Gastrocnemius medialis (tissue), 4 donors: ENCODE results near the gene IQUB. TPM values are rescaled to one million over a fixed set of nuclear protein-coding genes. Genes with fewer than 3 reads are reported as not detected.
A peak's percentile ranks its signal among the peaks of the same experiment; 100 is the strongest.

Experiments
- ATAC-seq, 2 donors: fragments of 150-250 bp; one replicate each; pipeline ENCODE4 v1.9.1; 2016
- DNase-seq, 2 donors: peaks; one replicate each; pipeline ENCODE4 v3.0.0-alpha.2; 2019
- H3K27ac ChIP-seq, 4 donors: fragments of 200-600 bp; sonication (generic); 1 replicate in 1 of 4; 2 replicates in 3 of 4; pipeline ENCODE4 v1.5.1; 2016 to 2018; ENCODE audit warnings: mild to moderate bottlenecking in 2 of 4, moderate library complexity in 1 of 4
- H3K27me3 ChIP-seq, 3 donors: fragments of 200-600 bp; sonication (generic) in 2 of 3; 1 replicate in 1 of 3; 2 replicates in 2 of 3; pipeline versions ENCODE4 v1.5.1 to v1.6.0; 2016 to 2019; ENCODE audit warnings: mild to moderate bottlenecking in 1 of 3, moderate library complexity in 1 of 3
- H3K36me3 ChIP-seq, 2 donors: fragments of 200-600 bp; sonication (generic) in 1 of 2; one replicate each; pipeline ENCODE4 v1.5.1; 2017 to 2018
- H3K4me1 ChIP-seq, 2 donors: fragments of 200-600 bp; sonication (generic) in 1 of 2; one replicate each; pipeline ENCODE4 v1.5.1; 2016 to 2017; ENCODE audit warnings: mild to moderate bottlenecking in 2 of 2
- H3K4me3 ChIP-seq, 4 donors: fragments of 200-600 bp; sonication (generic) in 3 of 4; 1 replicate in 1 of 4; 2 replicates in 3 of 4; pipeline ENCODE4 v1.5.1; 2016 to 2019; ENCODE audit warnings: mild to moderate bottlenecking in 2 of 4
- H3K9me3 ChIP-seq, 3 donors: fragments of 200-600 bp; sonication (generic) in 2 of 3; 1 replicate in 1 of 3; 2 replicates in 2 of 3; pipeline ENCODE4 v1.5.1; 2016 to 2019
- POLR2A ChIP-seq, 2 donors: fragments of 450-650 bp; IDR thresholded peaks; one replicate each; pipeline ENCODE4 v1.6.1; 2017; ENCODE audit warnings: antibody characterized with exemption in 2 of 2, mild to moderate bottlenecking in 2 of 2, moderate library complexity in 2 of 2
- in situ Hi-C, 4 donors: fragments of 200-750 bp; cut with MboI; loops; one replicate each; pipeline versions ENCODE4 v1.15.0 to v1.8.0; 2017; ENCODE audit warnings: low sequenced_read_pairs in 4 of 4
- intact Hi-C: fragments of 100-400 bp; cut with DNase I; formaldehyde crosslinking; loops from one replicate; pipeline ENCODE4 v1.15.1; 2023; ENCODE audit warnings: low total_unique reads
- total RNA-seq, 4 donors: library from RNA; depleted of rRNA; stranded (reverse); fragments of >200 nt; gene quantifications; one replicate each; pipeline versions ENCODE4 v1.1.0 to v1.2.3, GENCODE V29; 2016
- TF ChIP-seq, protein P1 (sequence below), 5 experiments: fragments of 450-650 bp in 3 of 5; fragments of 200-600 bp in 2 of 5; sonication (generic) in 2 of 5; IDR thresholded peaks in 4 of 5; conservative IDR thresholded peaks in 1 of 5; 1 replicate in 4 of 5; 2 replicates in 1 of 5; pipeline ENCODE4 v1.5.1; 2016 to 2019; ENCODE audit warnings: antibody characterized with exemption in 5 of 5, mild to moderate bottlenecking in 3 of 5, moderate library complexity in 3 of 5

The IQUB gene
- total RNA-seq, 4 donors from 2014 or later: 0.15 to 0.42 (median 0.26) TPM; not detected in 1

- Histone ChIP-seq H3K4me1 (peaks cover 27 to 40% of the 10 kb centered on the region in 2 donors), H3K27me3 (no peaks in the 10 kb centered on the region), H3K36me3 (peaks cover 0 to 15% of the 10 kb centered on the region in 2 donors), H3K27ac (peak overlapping the region; percentile 91 to 99 (median 96)), H3K4me3 (peak overlapping the region; percentile 71 to 99 (median 96)), H3K9me3 (no peaks in the 10 kb centered on the region)
- intact Hi-C loops: loop anchor here (1.0 to 10.0 kb wide), 2 partner anchors 189 to 1366 kb away; partner anchors contain the start of gene POT1
- in situ Hi-C loops: no loop called here
- DNase-seq (no peak), ATAC-seq (no peak)
- TF ChIP-seq, protein P1, sequence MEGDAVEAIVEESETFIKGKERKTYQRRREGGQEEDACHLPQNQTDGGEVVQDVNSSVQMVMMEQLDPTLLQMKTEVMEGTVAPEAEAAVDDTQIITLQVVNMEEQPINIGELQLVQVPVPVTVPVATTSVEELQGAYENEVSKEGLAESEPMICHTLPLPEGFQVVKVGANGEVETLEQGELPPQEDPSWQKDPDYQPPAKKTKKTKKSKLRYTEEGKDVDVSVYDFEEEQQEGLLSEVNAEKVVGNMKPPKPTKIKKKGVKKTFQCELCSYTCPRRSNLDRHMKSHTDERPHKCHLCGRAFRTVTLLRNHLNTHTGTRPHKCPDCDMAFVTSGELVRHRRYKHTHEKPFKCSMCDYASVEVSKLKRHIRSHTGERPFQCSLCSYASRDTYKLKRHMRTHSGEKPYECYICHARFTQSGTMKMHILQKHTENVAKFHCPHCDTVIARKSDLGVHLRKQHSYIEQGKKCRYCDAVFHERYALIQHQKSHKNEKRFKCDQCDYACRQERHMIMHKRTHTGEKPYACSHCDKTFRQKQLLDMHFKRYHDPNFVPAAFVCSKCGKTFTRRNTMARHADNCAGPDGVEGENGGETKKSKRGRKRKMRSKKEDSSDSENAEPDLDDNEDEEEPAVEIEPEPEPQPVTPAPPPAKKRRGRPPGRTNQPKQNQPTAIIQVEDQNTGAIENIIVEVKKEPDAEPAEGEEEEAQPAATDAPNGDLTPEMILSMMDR (IDR thresholded peaks at IDR 0.05 in 4 of 5, conservative IDR thresholded peaks at IDR 0.05 in 1 of 5): no peak
- TF ChIP-seq POLR2A (IDR thresholded peaks at IDR 0.05): no peak
These were observed 24.0 kb upstream of the IQUB start for GRCh38 chr7:123558289-123558874.

DNA sequence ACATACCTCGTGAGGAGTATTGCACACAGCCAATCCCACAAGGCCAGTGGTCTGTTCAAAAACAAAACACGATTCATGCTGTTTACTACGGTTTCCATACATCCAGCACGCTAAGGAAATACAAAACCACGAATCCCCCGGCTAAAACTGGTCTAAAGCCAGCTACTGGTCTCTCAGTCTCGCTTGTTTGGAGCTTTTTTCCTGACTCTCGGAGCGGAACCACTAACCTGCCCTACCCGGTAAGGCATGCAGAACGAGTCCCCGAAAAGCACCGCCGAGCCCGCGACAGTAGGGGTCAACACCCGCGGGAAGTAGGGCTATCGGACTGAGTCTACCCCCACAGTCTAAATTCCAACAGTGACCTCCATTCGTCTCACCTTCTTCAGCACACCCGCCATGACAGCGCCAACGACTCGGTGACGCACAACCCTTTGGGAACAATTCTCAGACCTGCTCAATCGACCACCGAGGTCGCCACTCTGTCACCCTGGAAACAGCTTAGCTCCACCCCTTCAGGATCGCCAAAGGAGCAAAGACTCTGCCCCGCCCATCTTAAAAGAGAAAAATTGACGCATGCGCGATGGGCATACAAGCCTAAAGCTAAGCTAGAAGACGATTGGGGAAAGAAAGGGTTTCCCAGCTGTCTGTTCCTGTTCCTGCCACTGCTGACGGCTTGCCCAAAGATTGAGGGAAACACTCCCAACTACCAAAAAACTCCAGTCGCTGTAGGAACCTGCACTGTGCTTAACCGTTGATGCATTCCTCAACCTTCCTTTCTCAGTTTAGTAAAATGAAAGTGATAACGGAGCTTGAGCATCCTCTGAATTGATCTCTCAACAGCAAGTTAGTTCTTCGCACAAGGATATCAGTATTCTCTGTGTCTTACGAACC, 23.2 kb upstream of the IQUB start, which contains the start of gene NDUFA5:
Gene NDUFA5 (minus strand): TSS at position 421 of the 891 bp plus-strand sequence. CDS start 23 bp downstream, at position 398.
- in situ Hi-C loops: no loop called here
- peaks cover 27 to 40% of the 10 kb centered on the region in 2 donors for H3K4me1 ChIP-seq
- ATAC-seq: peak; percentile 99

GRCh38 chr7:123557016-123557397, 22.6 kb upstream of the IQUB start:
- intact Hi-C loops: loop anchor here (1.0 to 10.0 kb wide), 2 partner anchors 22 to 1368 kb away; partner anchors contain the start of gene POT1
- H3K27ac ChIP-seq: peak overlapping the region; percentile 91 to 99 (median 96)
- peak overlapping the region; percentile 71 to 99 (median 96) for H3K4me3 ChIP-seq
- DNase-seq: no peak
- peaks cover 0 to 15% of the 10 kb centered on the region in 2 donors for H3K36me3 ChIP-seq
- in situ Hi-C loops: no loop called here
- peaks cover 27 to 40% of the 10 kb centered on the region in 2 donors for H3K4me1 ChIP-seq
- H3K9me3 ChIP-seq: no peaks in the 10 kb centered on the region
- no peaks in the 10 kb centered on the region for H3K27me3 ChIP-seq
- no peak for TF ChIP-seq POLR2A (IDR thresholded peaks at IDR 0.05)
- TF ChIP-seq, protein P1 (IDR thresholded peaks at IDR 0.05 in 4 of 5, conservative IDR thresholded peaks at IDR 0.05 in 1 of 5): no peak
- ATAC-seq: peak; percentile 26 to 42

More for the DNA sequence above, 23.2 kb upstream of the IQUB start, which contains the start of gene NDUFA5:
- Histone ChIP-seq H3K9me3 (no peaks in the 10 kb centered on the region), H3K36me3 (peaks cover 0 to 15% of the 10 kb centered on the region in 2 donors), H3K27me3 (no peaks in the 10 kb centered on the region), H3K4me3 (peak within 1 kb of the TSS; percentile 71 to 99 (median 96)), H3K27ac (peak within 1 kb of the TSS; percentile 91 to 99 (median 96))
- peak; percentile 72 to 81 for TF ChIP-seq POLR2A (IDR thresholded peaks at IDR 0.05)
- TF ChIP-seq, protein P1 (IDR thresholded peaks at IDR 0.05 in 4 of 5, conservative IDR thresholded peaks at IDR 0.05 in 1 of 5): peak in 1 of 5 experiments; percentile 2
- intact Hi-C loops: loop anchor here (1.0 to 10.0 kb wide), 3 partner anchors 22 to 1367 kb away; partner anchors contain the start of gene POT1
- DNase-seq: peak; percentile 98 to 99

- Histone ChIP-seq H3K4me1 (peaks cover 31 to 40% of the 10 kb centered on the region in 2 donors), H3K9me3 (no peaks in the 10 kb centered on the region), H3K27me3 (no peaks in the 10 kb centered on the region), H3K36me3 (peaks cover 0 to 15% of the 10 kb centered on the region in 2 donors), H3K4me3 (peak overlapping the region in 2 of 4 donors; percentile 71 to 99), H3K27ac (peak overlapping the region in 2 of 4 donors; percentile 91 to 99)
- in situ Hi-C loops (no loop called here), intact Hi-C loops (loop anchor here (10.0 kb wide), 1 partner anchor 1369 kb away; the partner anchor contains the start of gene POT1)
- TF ChIP-seq, protein P1 (IDR thresholded peaks at IDR 0.05 in 4 of 5, conservative IDR thresholded peaks at IDR 0.05 in 1 of 5): no peak
- no peak for TF ChIP-seq POLR2A (IDR thresholded peaks at IDR 0.05)
- ATAC-seq (no peak), DNase-seq (no peak)
These were observed 21.1 kb upstream of the IQUB start for GRCh38 chr7:123555484-123555883.
